PC-9 (cell line): Measurements from ENCODE around the gene C22orf31.

Source experiments
- CTCF ChIP-seq: fragments of 200-600 bp; sonication (generic); conservative IDR thresholded peaks from 2 replicates; pipeline ENCODE4 v1.6.1; 2017; ENCODE audit warnings: mixed run types, antibody characterized with exemption, mild to moderate bottlenecking, moderate library complexity
- EZH2 ChIP-seq: fragments of 200-600 bp; sonication (generic); IDR thresholded peaks from 2 replicates; pipeline ENCODE4 v1.8.0; 2017; ENCODE audit warnings: antibody characterized with exemption, low read depth

GRCh38 chr22:29012101-29012433, 49.6 kb downstream of the C22orf31 start:
- TF ChIP-seq EZH2 (no peak), CTCF (no peak)
